Activated naive CD8-positive, alpha-beta T cell treated with anti-CD3 and anti-CD28 coated beads, Interleukin-2, amount 50 U/mL, for 24 hours (primary cell): Measurements from ENCODE around the gene IFNAR1.
A peak's percentile ranks its signal among the peaks of the same experiment; 100 is the strongest.

ENCODE experiments used
- ATAC-seq: fragments of 150-1000 bp; cut with Tn5 transposase; one replicate; pipeline ENCODE4 v1.10.0; 2021
- DNase-seq: peaks from one replicate; pipeline ENCODE4 v3.0.0; 2021
- H3K27ac Mint-ChIP-seq: one replicate; pipeline ENCODE4 v1.8.0; 2021; ENCODE audit warnings: mild to moderate bottlenecking, mixed read lengths
- H3K27me3 Mint-ChIP-seq: one replicate; pipeline ENCODE4 v1.8.0; 2021; ENCODE audit warnings: mixed read lengths
- H3K36me3 Mint-ChIP-seq: one replicate; pipeline ENCODE4 v1.8.0; 2021; ENCODE audit warnings: low read depth, mixed read lengths
- H3K4me1 Mint-ChIP-seq: one replicate; pipeline ENCODE4 v1.8.0; 2021; ENCODE audit warnings: mixed read lengths
- H3K4me3 Mint-ChIP-seq: one replicate; pipeline ENCODE4 v1.8.0; 2021; ENCODE audit warnings: mild to moderate bottlenecking, moderate library complexity, mixed read lengths
- H3K9me3 Mint-ChIP-seq: one replicate; pipeline ENCODE4 v1.8.0; 2021; ENCODE audit warnings: mixed read lengths

The IFNAR1 gene

DNA sequence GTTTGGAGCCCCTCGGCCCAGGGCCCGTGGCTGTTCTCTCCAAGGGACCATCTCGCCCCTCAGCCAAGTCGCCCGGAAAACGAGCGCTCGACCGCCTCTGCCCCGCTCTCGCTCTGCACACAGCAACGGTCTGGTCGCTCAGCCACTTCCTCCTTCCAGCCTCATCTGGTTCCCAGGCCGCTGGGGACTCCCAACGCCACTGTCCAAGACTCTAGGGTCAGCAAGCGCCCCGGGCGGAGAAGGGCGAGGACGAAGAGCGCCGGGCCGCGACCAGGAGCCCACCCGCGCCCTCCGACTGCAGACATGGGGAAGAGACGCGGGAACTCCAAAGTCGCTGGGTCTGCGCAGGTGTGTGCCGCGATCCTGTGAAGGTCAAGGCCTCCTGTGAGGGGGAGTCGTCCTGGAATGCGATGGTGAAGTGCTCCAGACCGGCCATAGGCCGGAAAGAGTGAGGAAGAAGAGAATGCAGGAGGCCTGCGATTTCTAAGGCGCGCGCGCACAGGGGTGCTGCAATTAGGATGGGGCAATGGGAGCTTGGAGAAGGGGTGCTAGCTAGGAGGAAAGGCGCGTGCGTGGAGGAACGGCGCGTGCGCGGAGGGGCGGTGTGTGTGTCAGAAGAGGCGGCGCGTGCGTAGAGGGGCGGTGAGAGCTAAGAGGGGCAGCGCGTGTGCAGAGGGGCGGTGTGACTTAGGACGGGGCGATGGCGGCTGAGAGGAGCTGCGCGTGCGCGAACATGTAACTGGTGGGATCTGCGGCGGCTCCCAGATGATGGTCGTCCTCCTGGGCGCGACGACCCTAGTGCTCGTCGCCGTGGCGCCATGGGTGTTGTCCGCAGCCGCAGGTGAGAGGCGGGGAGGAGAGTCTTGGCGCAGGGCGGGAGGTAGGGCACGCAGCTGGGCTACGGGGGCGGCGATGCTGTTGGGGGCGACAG lies at the start of gene IFNAR1:
Gene IFNAR1, plus strand, starts transcription at position 680 of the 931 bp plus-strand sequence. Its CDS starts 86 bp downstream, at position 766.
- ATAC-seq: peak; percentile 92
- Mint-ChIP-seq H3K36me3 (peaks cover 3% of the 10 kb centered on the region), H3K9me3 (no peaks in the 10 kb centered on the region), H3K4me1 (peaks cover 28% of the 10 kb centered on the region), H3K27me3 (no peaks in the 10 kb centered on the region), H3K27ac (no peak within 1 kb of the TSS), H3K4me3 (no peak within 1 kb of the TSS)
- peak; percentile 100 for DNase-seq

DNA sequence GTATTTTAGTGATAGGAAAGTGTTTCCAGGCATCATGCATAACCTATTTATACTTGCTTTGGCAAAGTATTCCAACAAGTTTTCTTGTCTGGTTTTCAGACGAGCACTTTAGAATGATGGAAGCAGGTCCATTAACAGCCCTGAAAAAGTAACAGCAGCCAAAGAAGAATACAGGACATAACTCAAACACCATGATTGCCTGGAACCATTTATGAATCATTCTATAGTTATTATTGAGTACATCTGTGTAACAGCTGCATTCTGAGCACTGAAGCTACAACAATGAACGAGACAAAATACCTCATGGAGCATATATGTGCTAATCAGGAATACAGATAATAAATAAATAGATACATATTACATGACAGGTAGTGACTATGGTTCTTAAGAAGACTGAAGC lies 46.0 kb upstream of the IFNAR1 start:
- Mint-ChIP-seq H3K27ac (no peak overlapping the region), H3K27me3 (no peaks in the 10 kb centered on the region), H3K36me3 (peaks cover 53% of the 10 kb centered on the region), H3K9me3 (peaks cover 4% of the 10 kb centered on the region), H3K4me3 (no peak overlapping the region), H3K4me1 (peaks cover 1% of the 10 kb centered on the region)
- DNase-seq (no peak), ATAC-seq (no peak)

- Mint-ChIP-seq H3K36me3 (peaks cover 54% of the 10 kb centered on the region), H3K4me3 (no peak overlapping the region)
Observed at GRCh38 chr21:33279330-33279820, 45.4 kb upstream of the IFNAR1 start.

DNA sequence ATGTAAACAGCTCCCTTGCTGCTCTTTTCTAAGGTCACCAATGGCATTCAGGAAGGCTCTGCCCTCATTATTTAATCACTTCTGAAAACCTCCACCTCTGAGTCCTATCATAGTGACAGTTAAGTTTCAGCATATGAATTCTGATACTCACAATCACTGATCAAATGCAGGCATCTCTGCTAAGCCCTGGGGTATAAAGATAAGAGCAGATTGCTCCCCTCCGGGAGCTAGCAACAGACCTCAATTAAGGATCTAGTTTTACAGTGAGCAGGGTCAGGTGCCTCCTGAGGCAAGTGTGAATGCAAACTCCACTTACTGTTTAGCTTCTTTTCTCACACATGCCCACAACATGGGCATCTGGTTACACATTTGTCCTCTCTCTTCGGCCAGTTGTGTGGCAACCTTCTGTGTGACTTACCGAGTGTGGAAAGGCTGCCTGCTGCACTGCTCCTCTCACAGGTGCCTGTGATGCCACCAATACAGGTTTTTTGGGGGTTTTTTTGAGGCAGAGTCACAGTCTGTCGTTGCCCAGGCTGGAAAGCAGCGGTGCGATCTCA lies 43.6 kb upstream of the IFNAR1 start:
- peaks cover 4% of the 10 kb centered on the region for H3K9me3 Mint-ChIP-seq
- H3K4me3 Mint-ChIP-seq: no peak overlapping the region
- ATAC-seq (no peak), DNase-seq (no peak)
- peaks cover 59% of the 10 kb centered on the region for H3K36me3 Mint-ChIP-seq
- no peaks in the 10 kb centered on the region for H3K27me3 Mint-ChIP-seq
- no peaks in the 10 kb centered on the region for H3K4me1 Mint-ChIP-seq
- H3K27ac Mint-ChIP-seq: no peak overlapping the region

More at GRCh38 chr21:33279330-33279820, 45.4 kb upstream of the IFNAR1 start:
- Mint-ChIP-seq H3K27ac (no peak overlapping the region), H3K27me3 (no peaks in the 10 kb centered on the region), H3K9me3 (peaks cover 4% of the 10 kb centered on the region), H3K4me1 (no peaks in the 10 kb centered on the region)
- no peak for DNase-seq
- no peak for ATAC-seq

DNA sequence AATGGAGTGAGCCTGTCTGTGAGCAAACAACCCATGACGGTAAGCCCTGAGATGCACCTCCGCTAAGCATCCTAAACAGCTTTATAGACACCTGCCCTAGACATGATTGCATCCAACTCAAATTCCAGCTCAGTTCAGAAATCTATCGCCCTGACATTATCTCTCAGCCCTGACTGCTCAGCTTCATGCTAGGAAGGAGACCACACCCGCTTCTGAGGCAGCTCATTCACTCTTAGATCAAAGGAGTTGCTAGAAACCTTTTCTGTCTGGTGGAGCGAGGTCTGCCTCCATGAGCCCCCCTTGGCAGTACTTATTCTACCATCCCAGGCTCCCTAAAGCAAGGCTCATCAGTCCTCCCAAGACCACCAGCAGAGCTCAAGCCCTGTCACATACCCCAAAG lies 41.6 kb upstream of the IFNAR1 start:
- Mint-ChIP-seq H3K4me3 (no peak overlapping the region), H3K9me3 (peaks cover 4% of the 10 kb centered on the region), H3K36me3 (peaks cover 53% of the 10 kb centered on the region), H3K27me3 (no peaks in the 10 kb centered on the region), H3K4me1 (no peaks in the 10 kb centered on the region), H3K27ac (no peak overlapping the region)
- ATAC-seq (no peak), DNase-seq (no peak)

GRCh38 chr21:33286076-33286475 lies 38.7 kb upstream of the IFNAR1 start:
- DNase-seq: no peak
- Mint-ChIP-seq H3K4me3 (no peak overlapping the region), H3K27me3 (no peaks in the 10 kb centered on the region), H3K4me1 (no peaks in the 10 kb centered on the region), H3K36me3 (peaks cover 31% of the 10 kb centered on the region), H3K27ac (no peak overlapping the region), H3K9me3 (no peaks in the 10 kb centered on the region)
- no peak for ATAC-seq

GRCh38 chr21:33286600-33287456 lies 37.9 kb upstream of the IFNAR1 start:
- no peaks in the 10 kb centered on the region for H3K27me3 Mint-ChIP-seq
- ATAC-seq (no peak), DNase-seq (no peak)
- H3K9me3 Mint-ChIP-seq: no peaks in the 10 kb centered on the region
- peaks cover 31% of the 10 kb centered on the region for H3K36me3 Mint-ChIP-seq
- H3K27ac Mint-ChIP-seq: no peak overlapping the region
- H3K4me3 Mint-ChIP-seq: no peak overlapping the region
- H3K4me1 Mint-ChIP-seq: no peaks in the 10 kb centered on the region

GRCh38 chr21:33289199-33289819 lies 35.5 kb upstream of the IFNAR1 start:
- no peak for DNase-seq
- no peak overlapping the region for H3K4me3 Mint-ChIP-seq
- no peak for ATAC-seq
- H3K27me3 Mint-ChIP-seq: no peaks in the 10 kb centered on the region
- H3K36me3 Mint-ChIP-seq: peaks cover 20% of the 10 kb centered on the region
- peaks cover 7% of the 10 kb centered on the region for H3K4me1 Mint-ChIP-seq
- H3K9me3 Mint-ChIP-seq: no peaks in the 10 kb centered on the region
- no peak overlapping the region for H3K27ac Mint-ChIP-seq

DNA sequence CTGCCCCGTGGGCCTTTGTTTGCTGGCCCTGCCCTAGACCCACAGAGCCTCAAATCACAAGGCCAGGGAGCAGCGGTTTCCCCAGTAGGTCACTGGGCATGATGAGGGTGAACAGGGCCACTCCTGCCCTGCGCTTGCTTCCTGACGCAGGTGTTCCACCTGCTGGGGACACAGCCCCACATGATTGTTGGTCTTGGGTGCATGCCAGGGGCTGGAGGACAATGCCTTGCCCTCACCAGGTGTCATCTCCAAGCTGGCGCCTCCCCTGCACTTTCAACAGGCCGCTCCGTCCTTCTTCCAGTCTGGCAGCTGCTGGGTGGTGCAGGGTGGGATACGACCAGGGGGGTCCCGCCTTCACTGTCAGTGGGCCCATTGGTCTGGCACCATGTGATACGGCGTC lies 34.3 kb upstream of the IFNAR1 start:
- no peaks in the 10 kb centered on the region for H3K9me3 Mint-ChIP-seq
- peaks cover 11% of the 10 kb centered on the region for H3K4me1 Mint-ChIP-seq
- no peak overlapping the region for H3K4me3 Mint-ChIP-seq
- no peak overlapping the region for H3K27ac Mint-ChIP-seq
- no peak for DNase-seq
- ATAC-seq: no peak
- peaks cover 15% of the 10 kb centered on the region for H3K36me3 Mint-ChIP-seq
- H3K27me3 Mint-ChIP-seq: no peaks in the 10 kb centered on the region

DNA sequence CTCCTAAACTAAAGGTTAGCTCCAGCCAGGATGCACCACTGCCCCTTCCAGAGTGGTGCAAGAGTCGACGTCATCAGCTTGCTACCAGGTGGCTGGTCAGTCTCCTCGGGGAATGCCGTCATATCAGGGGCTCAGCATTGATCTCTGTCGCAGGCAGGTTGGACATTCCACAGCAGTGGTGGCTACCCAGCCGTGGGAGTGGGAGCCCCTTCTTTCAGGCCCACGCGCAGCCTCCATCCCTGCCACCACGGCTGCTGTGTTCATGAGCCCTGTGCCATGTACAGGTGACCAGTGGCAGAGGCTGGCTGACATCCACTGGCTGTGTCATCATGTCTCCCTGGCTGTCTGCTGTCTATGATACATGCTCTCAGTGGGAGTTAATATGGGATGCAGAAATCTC lies 33.1 kb upstream of the IFNAR1 start:
- Mint-ChIP-seq H3K27ac (no peak overlapping the region), H3K36me3 (peaks cover 11% of the 10 kb centered on the region)
- ATAC-seq: no peak

DNA sequence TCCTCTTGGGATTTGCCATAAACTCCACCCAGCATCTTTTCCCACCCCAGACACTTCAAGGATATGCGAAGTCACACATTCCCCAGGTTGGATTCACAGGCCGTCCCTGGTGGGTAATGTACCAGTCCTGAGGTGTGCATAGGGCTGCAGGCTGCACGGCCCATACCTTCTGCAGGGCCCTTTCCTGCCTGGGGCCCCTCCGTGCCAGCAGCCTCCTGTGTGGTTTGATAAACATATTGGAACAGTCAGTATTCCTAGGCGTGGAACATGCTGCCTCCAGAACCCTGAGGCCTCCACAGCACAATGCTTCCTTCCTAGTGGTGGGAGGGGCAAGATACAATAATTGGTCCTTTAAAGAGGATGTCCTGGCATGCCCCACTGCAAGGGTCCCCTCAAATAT lies 32.0 kb upstream of the IFNAR1 start:
- H3K27ac Mint-ChIP-seq: no peak overlapping the region
- ATAC-seq: no peak
- H3K9me3 Mint-ChIP-seq: no peaks in the 10 kb centered on the region
- H3K36me3 Mint-ChIP-seq: peaks cover 11% of the 10 kb centered on the region
- H3K4me1 Mint-ChIP-seq: peaks cover 16% of the 10 kb centered on the region
- no peaks in the 10 kb centered on the region for H3K27me3 Mint-ChIP-seq
- DNase-seq: no peak
- no peak overlapping the region for H3K4me3 Mint-ChIP-seq

More for the DNA sequence above, 33.1 kb upstream of the IFNAR1 start:
- no peaks in the 10 kb centered on the region for H3K9me3 Mint-ChIP-seq
- H3K4me3 Mint-ChIP-seq: no peak overlapping the region
- no peaks in the 10 kb centered on the region for H3K27me3 Mint-ChIP-seq
- DNase-seq: no peak
- peaks cover 14% of the 10 kb centered on the region for H3K4me1 Mint-ChIP-seq

GRCh38 chr21:33293136-33293535 lies 31.6 kb upstream of the IFNAR1 start:
- Mint-ChIP-seq H3K9me3 (no peaks in the 10 kb centered on the region), H3K4me3 (no peak overlapping the region), H3K36me3 (peaks cover 8% of the 10 kb centered on the region), H3K4me1 (peaks cover 19% of the 10 kb centered on the region), H3K27me3 (no peaks in the 10 kb centered on the region), H3K27ac (no peak overlapping the region)
- ATAC-seq (no peak), DNase-seq (no peak)

- peaks cover 5% of the 10 kb centered on the region for H3K36me3 Mint-ChIP-seq
- no peak for DNase-seq
Observed at GRCh38 chr21:33293811-33294216, 31.0 kb upstream of the IFNAR1 start.

DNA sequence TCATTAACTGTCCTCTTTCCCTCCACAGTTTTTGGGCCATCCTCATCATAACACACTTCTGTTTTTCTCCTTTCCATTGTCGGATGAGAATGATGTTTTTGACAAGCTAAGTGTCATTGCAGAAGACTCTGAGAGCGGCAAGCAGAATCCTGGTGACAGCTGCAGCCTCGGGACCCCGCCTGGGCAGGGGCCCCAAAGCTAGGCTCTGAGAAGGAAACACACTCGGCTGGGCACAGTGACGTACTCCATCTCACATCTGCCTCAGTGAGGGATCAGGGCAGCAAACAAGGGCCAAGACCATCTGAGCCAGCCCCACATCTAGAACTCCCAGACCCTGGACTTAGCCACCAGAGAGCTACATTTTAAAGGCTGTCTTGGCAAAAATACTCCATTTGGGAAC lies 28.6 kb upstream of the IFNAR1 start:
- no peak for ATAC-seq
- Mint-ChIP-seq H3K9me3 (no peaks in the 10 kb centered on the region), H3K4me1 (peaks cover 46% of the 10 kb centered on the region), H3K27me3 (no peaks in the 10 kb centered on the region), H3K27ac (no peak overlapping the region), H3K36me3 (peaks cover 4% of the 10 kb centered on the region), H3K4me3 (no peak overlapping the region)
- DNase-seq: no peak

More at GRCh38 chr21:33293811-33294216, 31.0 kb upstream of the IFNAR1 start:
- Mint-ChIP-seq H3K27ac (no peak overlapping the region), H3K9me3 (no peaks in the 10 kb centered on the region), H3K27me3 (no peaks in the 10 kb centered on the region), H3K4me3 (no peak overlapping the region), H3K4me1 (peaks cover 24% of the 10 kb centered on the region)
- ATAC-seq: peak; percentile 17
